A549 treated with AZD9567 at 1 μM for 4 hours (cell line): Measurements from ENCODE around the gene LRRC34. TPM values are rescaled to one million over a fixed set of nuclear protein-coding genes. Genes with fewer than 3 reads are reported as not detected.

Experiments used
- total RNA-seq: library from RNA; stranded (reverse); fragments of 200-300 nt; extraction: Qiagen RNA extraction; gene quantifications from 5 replicates; pipeline ENCODE4 v1.2.3, GENCODE V29; 2022; ENCODE audit not compliant: insufficient read depth

LRRC34 gene, protein sequence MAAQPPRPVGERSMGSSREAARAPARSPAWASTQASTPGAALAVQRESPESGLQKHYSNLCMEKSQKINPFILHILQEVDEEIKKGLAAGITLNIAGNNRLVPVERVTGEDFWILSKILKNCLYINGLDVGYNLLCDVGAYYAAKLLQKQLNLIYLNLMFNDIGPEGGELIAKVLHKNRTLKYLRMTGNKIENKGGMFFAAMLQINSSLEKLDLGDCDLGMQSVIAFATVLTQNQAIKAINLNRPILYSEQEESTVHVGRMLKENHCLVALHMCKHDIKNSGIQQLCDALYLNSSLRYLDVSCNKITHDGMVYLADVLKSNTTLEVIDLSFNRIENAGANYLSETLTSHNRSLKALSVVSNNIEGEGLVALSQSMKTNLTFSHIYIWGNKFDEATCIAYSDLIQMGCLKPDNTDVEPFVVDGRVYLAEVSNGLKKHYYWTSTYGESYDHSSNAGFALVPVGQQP
- not detected in 5 replicates for total RNA-seq

DNA sequence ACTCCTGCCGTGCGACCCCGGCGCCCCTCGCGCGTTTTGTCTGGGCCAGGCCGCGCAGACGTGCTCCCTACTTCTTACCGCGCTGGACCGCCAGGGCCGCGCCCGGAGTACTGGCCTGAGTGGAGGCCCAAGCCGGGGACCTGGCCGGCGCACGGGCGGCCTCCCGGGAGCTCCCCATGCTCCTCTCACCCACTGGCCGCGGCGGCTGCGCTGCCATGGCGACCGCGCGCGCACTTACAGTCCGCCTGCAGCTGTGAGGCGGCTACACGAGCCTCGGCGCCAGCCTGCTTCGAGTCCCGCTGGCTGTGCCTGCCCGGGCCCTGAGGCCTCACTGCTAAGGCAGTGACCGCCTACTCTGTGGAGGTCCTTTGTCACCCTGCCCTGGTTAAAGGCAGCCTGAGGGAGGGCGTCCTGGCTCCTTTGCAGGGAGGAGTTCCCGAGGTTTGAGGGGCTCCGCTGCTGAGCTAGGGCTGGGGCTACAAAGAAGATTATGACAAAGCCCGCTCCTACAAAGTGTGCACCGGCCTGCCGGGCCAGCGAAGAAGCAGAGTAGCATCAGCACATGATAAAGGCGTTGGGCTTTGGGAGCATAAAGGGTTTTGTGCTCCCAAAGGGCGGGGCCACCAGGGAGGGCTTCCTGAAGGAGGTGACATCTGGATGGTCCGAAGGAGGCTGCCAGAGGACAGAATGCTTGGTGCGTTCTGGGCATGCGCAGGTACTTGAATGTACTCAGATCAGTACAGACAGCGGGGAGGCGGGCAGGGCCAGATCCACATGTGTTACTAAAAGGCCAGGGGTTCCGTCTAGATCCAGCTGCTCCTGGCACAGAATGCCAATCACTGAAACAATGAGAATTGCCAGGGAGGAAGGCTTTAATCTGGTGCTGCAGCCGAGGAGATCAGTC lies at the start of gene LRRC34, which contains the start of gene LRRIQ4:
TSS of gene LRRC34 (minus strand) at position 573 of the 904 bp plus-strand sequence. CDS start at position 217, 356 bp downstream.
TSS of gene LRRIQ4 (plus strand) at position 539 of the 904 bp plus-strand sequence. CDS start 9,052 bp downstream, outside the sequence.

DNA sequence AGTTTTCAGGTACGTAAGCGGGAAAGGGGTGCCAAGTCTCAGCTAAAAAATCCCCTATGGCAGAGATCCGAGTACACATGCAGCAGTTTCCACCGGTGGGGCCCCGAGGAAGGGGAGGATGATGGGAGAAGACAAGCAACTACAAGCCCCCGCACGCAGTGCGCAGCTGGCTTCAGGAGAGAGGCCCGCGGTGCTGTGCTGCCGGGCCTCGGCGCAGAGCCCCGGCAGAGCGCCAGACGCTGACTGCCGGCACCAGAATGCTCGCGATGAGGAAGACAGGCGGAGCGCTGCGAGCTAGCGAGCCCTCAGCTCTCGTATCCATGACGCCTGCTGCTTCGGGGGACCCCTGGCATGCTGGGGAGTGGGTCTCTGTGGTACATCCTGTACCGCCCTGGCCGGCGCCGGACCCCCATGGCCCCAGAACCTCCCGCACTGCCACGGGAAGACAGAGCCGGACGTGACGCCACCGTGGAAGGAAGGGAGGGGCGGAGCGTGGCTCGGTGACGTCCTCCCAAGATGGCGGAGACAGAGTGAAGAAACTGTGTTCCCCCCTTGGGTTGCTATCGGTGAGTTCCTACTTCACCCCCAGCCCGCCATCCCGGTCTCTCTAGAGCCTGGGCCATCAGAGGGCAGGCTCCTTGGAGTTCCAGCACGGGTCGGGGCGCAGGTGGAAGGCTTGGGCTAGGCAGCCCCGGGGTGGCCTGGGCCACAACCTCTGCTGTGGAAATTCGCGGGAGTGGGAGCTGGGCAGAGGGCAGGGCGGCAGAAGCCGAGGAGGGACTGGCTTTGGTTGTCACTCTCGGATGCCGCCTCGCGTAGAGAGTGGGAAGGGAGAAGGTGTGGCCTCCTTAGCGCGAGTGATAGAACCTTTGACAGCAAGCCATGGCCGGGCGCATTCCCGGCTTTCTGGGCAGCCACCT lies 39.5 kb downstream of the LRRC34 start, which contains the start of gene MYNN:
TSS of gene MYNN (plus strand) at position 500 of the 920 bp plus-strand sequence. CDS start 900 bp downstream, outside the sequence.

DNA sequence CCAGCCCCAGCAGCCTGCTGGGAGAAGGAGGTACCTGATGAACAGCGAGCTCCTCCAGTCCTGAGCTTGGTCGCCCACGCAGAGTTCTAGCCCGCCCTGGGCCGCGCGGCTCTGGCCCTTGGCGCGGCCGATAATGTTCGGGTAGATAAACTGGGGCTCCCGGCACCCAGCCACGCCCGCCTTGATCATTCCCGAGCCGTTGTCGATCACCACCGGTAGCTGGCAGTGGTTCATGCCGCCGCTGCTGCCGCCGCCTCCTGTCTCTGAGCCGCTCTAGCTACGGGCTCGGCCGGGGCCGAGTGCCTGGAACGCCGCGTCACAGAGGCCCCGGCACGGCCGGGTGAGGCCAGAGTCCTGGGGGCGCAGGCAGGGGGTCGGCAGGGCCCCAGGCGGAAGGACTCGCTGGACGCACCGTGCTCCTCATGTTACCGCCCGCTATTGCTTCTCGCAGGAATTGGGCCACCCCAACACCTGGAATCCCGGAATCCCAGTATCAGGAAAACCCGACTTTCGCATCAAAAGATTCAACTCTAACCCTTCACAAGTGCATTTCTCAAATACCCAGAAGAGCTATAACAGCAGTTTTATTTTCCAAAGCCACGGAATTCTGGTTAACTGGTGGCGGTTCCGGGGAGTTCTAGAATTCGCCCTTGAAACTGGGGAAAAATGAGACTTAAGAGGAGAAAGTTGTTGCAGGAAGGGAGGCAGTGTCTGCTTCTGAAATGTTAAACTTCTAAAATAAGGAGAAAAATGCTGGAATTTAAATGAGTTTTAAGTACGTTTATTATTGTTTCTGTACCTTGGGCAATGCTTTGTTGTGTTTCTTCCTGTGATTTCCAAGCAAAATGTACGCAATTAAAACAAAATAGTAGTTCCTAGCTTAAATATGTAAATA lies 43.2 kb downstream of the LRRC34 start, which contains the start of gene ACTRT3:
TSS of gene ACTRT3 (minus strand) at position 275 of the 895 bp plus-strand sequence. CDS start at position 234, 41 bp downstream.

DNA sequence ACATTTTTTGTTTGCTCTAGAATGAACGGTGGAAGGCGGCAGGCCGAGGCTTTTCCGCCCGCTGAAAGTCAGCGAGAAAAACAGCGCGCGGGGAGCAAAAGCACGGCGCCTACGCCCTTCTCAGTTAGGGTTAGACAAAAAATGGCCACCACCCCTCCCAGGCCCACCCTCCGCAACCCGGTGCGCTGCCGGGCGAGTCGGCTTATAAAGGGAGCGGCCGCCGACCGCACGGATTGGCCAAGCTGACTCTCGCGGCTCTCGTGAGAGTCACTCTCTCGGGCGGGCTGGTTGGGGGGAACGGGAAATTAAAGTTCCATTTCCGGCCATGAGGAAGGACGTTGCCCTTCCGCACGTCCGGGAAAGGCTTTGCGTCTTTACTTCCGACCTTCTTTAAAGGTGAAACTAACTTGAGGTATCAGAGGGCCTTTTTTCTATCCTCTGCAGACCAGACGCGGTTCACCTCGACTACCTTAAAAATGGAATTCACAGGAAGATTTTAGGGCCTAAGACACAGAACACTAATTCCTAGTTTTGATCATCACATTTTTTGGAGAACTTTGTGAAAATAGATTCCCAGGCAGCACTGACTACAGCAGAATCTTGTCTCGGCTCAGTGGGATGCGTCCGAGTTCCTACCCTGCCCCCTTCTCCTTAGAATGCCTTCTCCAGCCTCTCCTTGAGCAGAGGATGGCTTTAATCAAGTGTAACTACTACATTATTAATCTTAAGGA lies 47.7 kb downstream of the LRRC34 start, which contains the start of gene TERC:
TSS of gene TERC (minus strand) at position 179 of the 731 bp plus-strand sequence.

Other genes with a start within 250 kb of the LRRC34 start
- gene MECOM, start 149.2 kb downstream of the LRRC34 start, total RNA-seq = 0.02 to 0.15 TPM in 2 of 5 replicates, not detected in the others
- gene TERC, start 47.8 kb downstream of the LRRC34 start, total RNA-seq = 0.23 to 0.70 TPM in 2 of 5 replicates, not detected in the others
- 2.0 to 3.0 TPM (median 2.5 TPM) in 5 replicates for gene ACTRT3, start 43.3 kb downstream of the LRRC34 start, total RNA-seq
- gene MYNN, start 39.5 kb downstream of the LRRC34 start, total RNA-seq = 9.4 to 13.8 TPM (median 9.9 TPM) in 5 replicates
- gene LRRIQ4, start within 50 bp of the LRRC34 start, total RNA-seq = not detected in 5 replicates
- gene LRRC31, start 57.0 kb upstream of the LRRC34 start, total RNA-seq = not detected in 5 replicates
- gene SAMD7, start 98.7 kb upstream of the LRRC34 start, total RNA-seq = not detected in 5 replicates
- 72.5 to 112 TPM (median 85.1 TPM) in 5 replicates for gene SEC62, start 153.9 kb upstream of the LRRC34 start, total RNA-seq
- gene GPR160, start 225.1 kb upstream of the LRRC34 start, total RNA-seq = 1.3 to 2.1 TPM (median 1.9 TPM) in 5 replicates